ENCODE data around the gene DNM3.

The DNM3 gene

DNA sequence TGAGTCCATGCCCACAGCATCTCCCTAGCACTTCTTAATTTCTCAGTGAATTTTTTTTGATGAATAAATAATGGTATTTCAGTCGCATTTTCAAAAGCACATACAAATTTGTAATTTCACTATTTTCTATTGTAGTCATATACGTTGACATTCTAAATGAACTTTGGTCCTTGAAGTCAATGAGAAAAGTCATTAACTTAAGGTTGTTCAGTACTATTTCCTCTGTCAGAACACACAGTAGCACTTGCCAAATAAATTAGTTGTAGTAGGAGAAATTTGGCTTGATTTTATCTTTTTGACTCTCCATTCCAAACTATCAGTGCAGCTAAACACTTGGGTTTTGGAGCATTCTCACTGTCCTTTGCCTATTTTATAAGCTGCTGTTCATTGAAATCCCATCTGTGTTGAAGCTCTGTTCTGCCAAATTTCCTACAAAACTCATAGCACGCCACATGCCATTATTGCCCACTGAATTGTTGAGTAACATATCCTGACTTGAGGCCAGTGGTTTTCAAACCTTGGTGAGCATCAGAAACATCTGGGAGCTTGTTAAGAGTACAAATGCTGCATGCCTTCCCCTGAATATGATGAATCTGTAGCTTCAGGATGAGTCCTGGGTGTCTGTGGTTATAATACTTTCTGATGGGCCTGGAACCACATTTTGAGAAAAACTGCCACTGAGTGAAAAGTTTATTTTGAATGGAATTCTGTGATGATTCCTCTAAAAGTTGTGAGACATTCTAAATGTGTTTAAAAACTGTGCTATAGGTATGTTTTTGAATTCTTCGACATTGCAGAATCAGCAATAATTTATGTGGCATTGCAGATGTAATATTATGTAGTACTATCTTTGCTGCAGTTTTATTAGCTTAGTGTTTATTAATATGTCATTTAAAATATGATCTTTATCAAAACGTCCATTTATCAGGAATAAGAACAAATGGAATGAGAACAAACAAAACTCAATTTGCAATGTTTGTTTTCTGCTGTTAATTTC is 78.9 kb downstream of the DNM3 start:
- H3K4me1 ChIP-seq (ENCODE audit: control insufficient read depth, insufficient read depth, low read length), result no peaks in the 10 kb centered on the region
- no peak overlapping the region for H3K27ac ChIP-seq (ENCODE audit: low read depth, low read length)
- H3K4me3 ChIP-seq (ENCODE audit: low read depth, low read length), result no peak overlapping the region
- no peaks in the 10 kb centered on the region for H3K9me3 ChIP-seq (ENCODE audit: control insufficient read depth, insufficient read depth, low read depth, low read length)
- no peaks in the 10 kb centered on the region for H3K27me3 ChIP-seq (ENCODE audit: control insufficient read depth, insufficient read depth, low read length)
- H3K36me3 ChIP-seq (ENCODE audit: control insufficient read depth, insufficient read depth, low read length), result no peaks in the 10 kb centered on the region
- H3K9ac ChIP-seq (ENCODE audit: low read length), result no peak overlapping the region

DNA sequence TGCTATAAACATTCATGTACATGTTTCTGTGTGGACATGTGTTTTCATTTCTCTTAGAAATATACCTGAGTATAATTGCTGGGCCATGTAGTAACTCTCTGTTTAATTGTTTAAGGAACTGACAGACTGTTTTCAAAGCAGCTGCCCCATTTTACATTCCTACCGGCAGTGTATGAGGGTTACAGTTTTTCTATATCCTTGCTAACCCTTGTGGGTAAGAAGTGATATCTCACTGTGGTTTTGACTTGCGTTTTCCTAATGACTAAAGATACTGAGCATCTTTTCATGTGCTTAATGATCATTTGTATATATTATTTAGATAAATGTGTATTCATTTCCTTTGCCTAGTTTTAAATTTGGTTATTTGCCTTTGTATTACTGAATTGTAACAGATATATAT is 81.7 kb downstream of the DNM3 start:
- H3K36me3 ChIP-seq (ENCODE audit: control insufficient read depth, insufficient read depth, low read length), result no peaks in the 10 kb centered on the region
- H3K27ac ChIP-seq (ENCODE audit: low read depth, low read length), result no peak overlapping the region
- no peak overlapping the region for H3K9ac ChIP-seq (ENCODE audit: low read length)
- H3K9me3 ChIP-seq (ENCODE audit: control insufficient read depth, insufficient read depth, low read depth, low read length), result no peaks in the 10 kb centered on the region
- H3K27me3 ChIP-seq (ENCODE audit: control insufficient read depth, insufficient read depth, low read length), result no peaks in the 10 kb centered on the region
- no peaks in the 10 kb centered on the region for H3K4me1 ChIP-seq (ENCODE audit: control insufficient read depth, insufficient read depth, low read length)
- H3K4me3 ChIP-seq (ENCODE audit: low read depth, low read length), result no peak overlapping the region

DNA sequence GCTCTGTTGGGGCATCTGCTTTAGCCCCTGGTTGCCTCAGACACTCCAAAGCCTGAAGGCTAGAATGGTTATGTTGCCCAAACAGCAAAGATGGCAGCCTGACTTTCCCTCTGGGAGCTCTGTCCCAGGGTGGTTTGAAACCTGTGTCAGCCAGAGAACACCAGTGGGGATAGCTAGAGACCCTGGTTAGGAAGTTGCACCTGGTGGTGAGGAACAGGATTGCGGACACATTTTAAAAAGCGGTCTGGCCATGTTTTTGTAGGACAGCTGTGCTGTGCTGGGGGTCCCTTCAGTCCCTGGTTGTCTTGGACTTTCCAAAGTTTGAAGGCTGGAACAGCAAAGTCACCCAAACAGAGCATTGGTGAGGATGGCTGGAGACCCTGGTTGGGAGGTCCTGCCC is 87.8 kb downstream of the DNM3 start:
- Histone ChIP-seq H3K4me1 (ENCODE audit: control insufficient read depth, insufficient read depth, low read length) (peaks cover 5% of the 10 kb centered on the region; the same call in 1 of the 2 replicates), H3K4me3 (ENCODE audit: low read depth, low read length) (no peak overlapping the region), H3K9ac (ENCODE audit: low read length) (no peak overlapping the region), H3K27me3 (ENCODE audit: control insufficient read depth, insufficient read depth, low read length) (no peaks in the 10 kb centered on the region), H3K27ac (ENCODE audit: low read depth, low read length) (no peak overlapping the region), H3K36me3 (ENCODE audit: control insufficient read depth, insufficient read depth, low read length) (no peaks in the 10 kb centered on the region), H3K9me3 (ENCODE audit: control insufficient read depth, insufficient read depth, low read depth, low read length) (no peaks in the 10 kb centered on the region)

DNA sequence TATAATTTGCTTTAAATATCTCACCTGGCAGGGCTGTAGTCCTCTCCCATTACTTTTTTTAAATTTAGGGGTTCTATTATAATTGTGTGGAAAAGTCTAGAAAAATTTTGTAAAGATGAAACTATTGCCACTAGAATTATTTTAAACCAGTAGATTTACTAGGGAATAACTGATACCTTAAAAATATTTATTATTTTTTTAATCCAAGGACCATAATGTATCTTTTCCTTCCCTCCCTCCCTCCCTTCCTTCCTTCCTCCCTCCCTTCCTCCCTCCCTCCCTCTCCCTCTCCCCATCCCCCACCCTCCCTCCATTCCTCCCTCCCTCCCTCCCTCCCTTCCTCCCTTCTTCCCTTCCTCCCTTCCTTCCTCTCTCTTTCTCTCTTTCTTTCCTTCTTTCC is 90.5 kb downstream of the DNM3 start:
- Histone ChIP-seq H3K4me1 (ENCODE audit: control insufficient read depth, insufficient read depth, low read length) (peaks cover 5% of the 10 kb centered on the region; the same call in 1 of the 2 replicates), H3K27me3 (ENCODE audit: control insufficient read depth, insufficient read depth, low read length) (no peaks in the 10 kb centered on the region), H3K9me3 (ENCODE audit: control insufficient read depth, insufficient read depth, low read depth, low read length) (no peaks in the 10 kb centered on the region), H3K36me3 (ENCODE audit: control insufficient read depth, insufficient read depth, low read length) (no peaks in the 10 kb centered on the region), H3K27ac (ENCODE audit: low read depth, low read length) (no peak overlapping the region), H3K4me3 (ENCODE audit: low read depth, low read length) (no peak overlapping the region), H3K9ac (ENCODE audit: low read length) (no peak overlapping the region)

DNA sequence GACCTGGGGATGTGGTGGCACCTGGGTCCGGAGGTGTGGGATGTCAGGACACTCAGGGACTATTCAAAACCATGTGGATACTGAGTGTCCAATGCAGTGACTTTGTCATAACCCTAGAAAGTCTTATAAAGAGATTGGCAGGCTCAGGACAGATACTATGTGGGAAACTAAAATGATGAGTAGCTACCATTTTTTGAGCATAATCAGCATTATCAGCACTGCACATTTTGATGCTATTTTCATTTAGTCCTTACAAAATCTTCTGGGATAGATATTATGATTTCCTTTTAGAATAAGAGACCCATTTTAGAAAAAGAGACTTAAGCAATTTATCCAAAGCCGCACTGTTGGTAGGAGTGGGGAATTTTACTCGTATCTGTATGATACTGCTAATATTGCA is 93.4 kb downstream of the DNM3 start:
- H3K36me3 ChIP-seq (ENCODE audit: control insufficient read depth, insufficient read depth, low read length), result no peaks in the 10 kb centered on the region
- H3K9ac ChIP-seq (ENCODE audit: low read length), result no peak overlapping the region
- H3K4me1 ChIP-seq (ENCODE audit: control insufficient read depth, insufficient read depth, low read length), result peaks cover 10% of the 10 kb centered on the region; the same call in 1 of the 2 replicates
- H3K9me3 ChIP-seq (ENCODE audit: control insufficient read depth, insufficient read depth, low read depth, low read length), result no peaks in the 10 kb centered on the region
- H3K4me3 ChIP-seq (ENCODE audit: low read depth, low read length), result no peak overlapping the region
- no peak overlapping the region for H3K27ac ChIP-seq (ENCODE audit: low read depth, low read length)
- H3K27me3 ChIP-seq (ENCODE audit: control insufficient read depth, insufficient read depth, low read length), result no peaks in the 10 kb centered on the region

DNA sequence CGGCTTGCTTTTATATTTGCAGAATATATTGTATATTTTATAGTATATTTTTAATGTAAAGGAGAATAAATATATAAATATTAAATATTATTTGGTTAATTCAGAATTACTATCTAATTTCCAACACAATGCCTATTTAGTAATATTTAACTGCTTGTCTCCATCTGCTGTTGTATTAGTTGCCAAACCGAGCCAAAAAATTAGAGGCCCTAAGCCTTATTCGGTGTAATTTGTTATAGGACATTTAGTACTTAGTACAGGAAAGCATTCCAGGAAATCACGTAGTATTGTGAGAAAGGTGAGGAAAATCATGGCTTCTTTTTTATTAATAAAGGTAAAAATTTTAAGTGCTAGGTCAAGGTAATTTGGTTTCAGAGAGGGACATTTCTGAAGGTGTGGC is 93.8 kb downstream of the DNM3 start:
- Histone ChIP-seq H3K9ac (ENCODE audit: low read length) (no peak overlapping the region), H3K27me3 (ENCODE audit: control insufficient read depth, insufficient read depth, low read length) (no peaks in the 10 kb centered on the region), H3K27ac (ENCODE audit: low read depth, low read length) (no peak overlapping the region), H3K4me3 (ENCODE audit: low read depth, low read length) (no peak overlapping the region), H3K36me3 (ENCODE audit: control insufficient read depth, insufficient read depth, low read length) (no peaks in the 10 kb centered on the region), H3K4me1 (ENCODE audit: control insufficient read depth, insufficient read depth, low read length) (peaks cover 15% of the 10 kb centered on the region; the same call in 1 of the 2 replicates), H3K9me3 (ENCODE audit: control insufficient read depth, insufficient read depth, low read depth, low read length) (no peaks in the 10 kb centered on the region)

DNA sequence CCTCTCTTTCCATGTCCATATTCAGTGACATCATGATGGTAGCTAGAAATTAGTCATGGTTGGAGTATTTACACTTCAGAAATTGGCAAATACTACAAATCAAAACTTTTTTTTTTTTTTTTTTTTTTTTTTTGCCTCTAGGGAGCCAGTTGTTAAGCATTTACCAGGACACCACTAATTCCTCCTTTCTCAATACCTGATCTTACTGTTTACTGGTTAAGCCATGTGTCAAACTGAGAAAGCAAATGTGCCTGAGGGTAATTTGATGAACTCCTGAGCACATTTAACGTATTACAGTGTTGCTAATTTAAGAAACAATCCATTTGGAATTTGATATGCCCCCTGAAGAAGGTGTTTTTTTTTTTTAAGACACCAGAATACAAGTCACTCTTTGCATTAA is 94.4 kb downstream of the DNM3 start:
- no peak overlapping the region for H3K27ac ChIP-seq (ENCODE audit: low read depth, low read length)
- H3K4me1 ChIP-seq (ENCODE audit: control insufficient read depth, insufficient read depth, low read length), result peaks cover 15% of the 10 kb centered on the region; the same call in 1 of the 2 replicates
- no peaks in the 10 kb centered on the region for H3K27me3 ChIP-seq (ENCODE audit: control insufficient read depth, insufficient read depth, low read length)
- H3K4me3 ChIP-seq (ENCODE audit: low read depth, low read length), result no peak overlapping the region
- no peaks in the 10 kb centered on the region for H3K9me3 ChIP-seq (ENCODE audit: control insufficient read depth, insufficient read depth, low read depth, low read length)
- no peak overlapping the region for H3K9ac ChIP-seq (ENCODE audit: low read length)
- H3K36me3 ChIP-seq (ENCODE audit: control insufficient read depth, insufficient read depth, low read length), result no peaks in the 10 kb centered on the region

DNA sequence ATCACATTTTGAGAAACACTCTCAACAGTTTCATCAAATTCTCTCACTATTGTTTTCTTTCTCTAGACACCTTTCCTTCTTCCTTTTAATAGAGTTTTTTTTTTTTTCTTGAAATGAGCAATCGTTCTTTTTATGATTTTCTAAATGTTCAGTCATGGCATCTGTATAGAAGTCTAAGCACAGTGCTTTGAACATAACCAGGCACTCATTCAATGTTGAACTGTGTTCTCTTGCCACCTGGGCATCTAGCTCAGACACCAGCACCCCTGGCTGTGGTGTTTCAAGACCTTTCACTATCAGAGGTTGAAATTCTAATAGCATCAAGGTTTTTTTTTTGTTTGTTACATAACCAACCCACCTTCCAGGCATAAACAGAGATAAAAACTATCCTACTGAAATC is 96.6 kb downstream of the DNM3 start:
- H3K9me3 ChIP-seq (ENCODE audit: control insufficient read depth, insufficient read depth, low read depth, low read length), result no peaks in the 10 kb centered on the region
- H3K4me3 ChIP-seq (ENCODE audit: low read depth, low read length), result no peak overlapping the region
- no peak overlapping the region for H3K27ac ChIP-seq (ENCODE audit: low read depth, low read length)
- no peaks in the 10 kb centered on the region for H3K36me3 ChIP-seq (ENCODE audit: control insufficient read depth, insufficient read depth, low read length)
- H3K4me1 ChIP-seq (ENCODE audit: control insufficient read depth, insufficient read depth, low read length), result peaks cover 15% of the 10 kb centered on the region; the same call in 1 of the 2 replicates
- H3K9ac ChIP-seq (ENCODE audit: low read length), result no peak overlapping the region
- no peaks in the 10 kb centered on the region for H3K27me3 ChIP-seq (ENCODE audit: control insufficient read depth, insufficient read depth, low read length)

DNA sequence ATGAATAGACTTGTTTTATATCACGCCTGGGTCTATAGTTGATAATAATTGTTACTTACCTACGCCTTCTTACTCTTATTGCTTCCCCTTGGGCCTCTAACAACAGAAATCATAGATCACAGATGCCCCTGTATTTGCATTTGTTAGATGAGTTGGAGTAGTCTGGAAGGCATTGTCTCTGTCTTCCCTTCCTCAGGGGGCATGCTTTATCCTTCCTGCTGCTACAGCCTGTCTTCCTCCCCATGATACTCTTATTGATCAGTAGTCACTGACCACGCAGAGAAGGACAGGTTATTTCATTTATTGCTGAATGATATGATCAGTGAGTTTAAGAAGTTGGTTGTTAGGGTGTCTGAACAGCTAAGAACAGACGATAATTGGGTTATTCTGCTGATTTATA is 98.4 kb downstream of the DNM3 start:
- no peak overlapping the region for H3K9ac ChIP-seq (ENCODE audit: low read length)
- H3K4me3 ChIP-seq (ENCODE audit: low read depth, low read length), result no peak overlapping the region
- H3K27ac ChIP-seq (ENCODE audit: low read depth, low read length), result no peak overlapping the region
- no peaks in the 10 kb centered on the region for H3K36me3 ChIP-seq (ENCODE audit: control insufficient read depth, insufficient read depth, low read length)
- H3K27me3 ChIP-seq (ENCODE audit: control insufficient read depth, insufficient read depth, low read length), result no peaks in the 10 kb centered on the region
- no peaks in the 10 kb centered on the region for H3K9me3 ChIP-seq (ENCODE audit: control insufficient read depth, insufficient read depth, low read depth, low read length)
- peaks cover 13% of the 10 kb centered on the region; the same call in 1 of the 2 replicates for H3K4me1 ChIP-seq (ENCODE audit: control insufficient read depth, insufficient read depth, low read length)

DNA sequence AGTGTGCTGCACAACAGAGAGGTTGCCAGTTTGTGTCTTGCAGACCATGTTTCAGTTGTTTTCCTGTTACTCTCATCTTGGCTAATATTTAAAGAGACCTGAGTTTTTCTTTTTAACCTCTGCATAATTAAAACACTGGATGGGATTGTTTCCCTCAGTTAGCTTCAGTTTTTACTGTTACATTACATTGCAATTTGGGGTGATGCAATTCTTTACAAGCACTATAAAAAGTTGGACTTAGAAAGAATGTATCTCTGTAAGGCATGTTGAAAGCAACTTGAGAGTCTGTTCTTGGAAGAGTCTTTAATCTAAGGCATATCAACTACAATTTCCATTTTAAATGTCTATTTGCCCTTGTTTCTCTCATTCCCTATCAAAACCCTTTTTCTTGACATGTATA is 99.1 kb downstream of the DNM3 start:
- Histone ChIP-seq H3K4me1 (ENCODE audit: control insufficient read depth, insufficient read depth, low read length) (peaks cover 13% of the 10 kb centered on the region; the same call in 1 of the 2 replicates), H3K27ac (ENCODE audit: low read depth, low read length) (no peak overlapping the region), H3K9me3 (ENCODE audit: control insufficient read depth, insufficient read depth, low read depth, low read length) (no peaks in the 10 kb centered on the region), H3K9ac (ENCODE audit: low read length) (no peak overlapping the region), H3K4me3 (ENCODE audit: low read depth, low read length) (no peak overlapping the region), H3K36me3 (ENCODE audit: control insufficient read depth, insufficient read depth, low read length) (no peaks in the 10 kb centered on the region), H3K27me3 (ENCODE audit: control insufficient read depth, insufficient read depth, low read length) (no peaks in the 10 kb centered on the region)

DNA sequence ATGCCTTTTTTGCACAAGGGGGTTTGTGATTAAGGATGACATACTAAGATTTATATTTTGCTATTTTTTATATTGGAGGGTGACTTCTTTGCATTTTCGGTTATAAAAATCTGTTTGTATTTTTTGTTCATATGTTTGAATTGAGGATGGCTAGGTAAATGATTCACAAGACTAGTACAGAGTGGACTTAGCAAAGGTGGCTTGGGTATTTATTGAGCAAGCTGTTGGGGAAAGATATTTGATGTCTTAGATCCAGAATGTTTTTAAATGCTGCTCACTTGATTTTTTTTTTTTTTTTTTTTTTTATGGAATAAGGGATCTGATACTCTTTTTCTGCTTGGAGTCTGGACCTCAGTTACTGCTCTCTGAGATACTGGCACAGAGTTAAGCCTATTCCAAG is 100.6 kb downstream of the DNM3 start:
- Histone ChIP-seq H3K9ac (ENCODE audit: low read length) (no peak overlapping the region), H3K4me3 (ENCODE audit: low read depth, low read length) (no peak overlapping the region), H3K27me3 (ENCODE audit: control insufficient read depth, insufficient read depth, low read length) (no peaks in the 10 kb centered on the region), H3K36me3 (ENCODE audit: control insufficient read depth, insufficient read depth, low read length) (no peaks in the 10 kb centered on the region), H3K4me1 (ENCODE audit: control insufficient read depth, insufficient read depth, low read length) (peaks cover 13% of the 10 kb centered on the region; the same call in 1 of the 2 replicates), H3K9me3 (ENCODE audit: control insufficient read depth, insufficient read depth, low read depth, low read length) (no peaks in the 10 kb centered on the region), H3K27ac (ENCODE audit: low read depth, low read length) (no peak overlapping the region)

Data from HUES6 (cell line).